Measurements from ENCODE around the gene AKT3.

Gene AKT3

GRCh38 chr1:243549791-243550190, 300.3 kb downstream of the AKT3 start:
- no peak overlapping the region for H3K4me3 ChIP-seq (ENCODE audit: low read depth, low read length)
- TF ChIP-seq CTCF (IDR thresholded peaks at IDR 0.05; ENCODE audit: control insufficient read depth, extremely low read depth, insufficient read depth), result no peak
- no peak for DNase-seq (ENCODE audit: low read depth)

- no peak for TF ChIP-seq CTCF (IDR thresholded peaks at IDR 0.05; ENCODE audit: control insufficient read depth, extremely low read depth, insufficient read depth)
- no peak for DNase-seq (ENCODE audit: low read depth)
- H3K4me3 ChIP-seq (ENCODE audit: low read depth, low read length), result no peak overlapping the region
Measured at GRCh38 chr1:243549108-243549507, 300.9 kb downstream of the AKT3 start.

DNA sequence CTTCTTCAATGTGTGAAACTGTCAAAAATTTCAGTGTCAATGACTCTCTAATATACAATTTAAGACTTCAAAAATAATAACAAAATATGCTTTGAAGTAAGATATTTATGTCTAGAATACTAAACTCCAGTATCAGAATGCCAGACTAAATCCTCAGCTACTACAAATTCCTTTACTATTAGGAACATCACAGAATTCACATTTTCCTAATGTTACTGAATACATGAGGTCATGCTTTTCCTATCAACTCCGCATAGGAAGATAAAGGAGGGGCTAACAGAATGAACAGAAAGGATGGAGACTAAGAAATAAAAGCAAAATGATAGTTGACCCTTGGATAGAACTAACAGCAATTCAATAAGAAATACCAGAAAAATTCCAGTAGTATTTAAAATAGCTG, 301.5 kb downstream of the AKT3 start:
- TF ChIP-seq CTCF (IDR thresholded peaks at IDR 0.05; ENCODE audit: control insufficient read depth, extremely low read depth, insufficient read depth), result no peak
- H3K4me3 ChIP-seq (ENCODE audit: low read depth, low read length), result no peak overlapping the region
- no peak for DNase-seq (ENCODE audit: low read depth)

DNA sequence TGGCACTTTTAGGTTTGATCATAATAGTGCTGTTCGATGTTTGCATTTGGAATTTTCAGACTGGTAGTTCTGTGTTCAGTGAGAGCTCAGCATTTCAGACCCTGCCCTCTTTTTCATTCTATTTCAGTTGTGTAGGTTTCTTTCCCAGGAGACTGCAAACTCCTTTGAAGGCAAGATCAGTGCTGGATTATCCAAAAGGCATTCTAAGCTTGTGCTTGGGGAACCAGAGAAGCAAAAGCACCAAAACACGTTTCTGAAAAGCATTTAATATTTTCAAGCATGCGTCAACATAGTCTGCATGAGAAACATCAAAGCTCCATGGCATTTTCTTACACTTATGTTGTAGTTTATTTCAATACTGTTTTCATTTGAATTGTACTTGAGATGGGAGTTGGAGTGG, 302.2 kb downstream of the AKT3 start:
- no peak for DNase-seq (ENCODE audit: low read depth)

GRCh38 chr1:243546457-243546856, 303.6 kb downstream of the AKT3 start:
- no peak for TF ChIP-seq CTCF (IDR thresholded peaks at IDR 0.05; ENCODE audit: control insufficient read depth, extremely low read depth, insufficient read depth)
- no peak for DNase-seq (ENCODE audit: low read depth)

More for the DNA sequence above, 302.2 kb downstream of the AKT3 start:
- TF ChIP-seq CTCF (IDR thresholded peaks at IDR 0.05; ENCODE audit: control insufficient read depth, extremely low read depth, insufficient read depth), result no peak
- H3K4me3 ChIP-seq (ENCODE audit: low read depth, low read length), result no peak overlapping the region

DNA sequence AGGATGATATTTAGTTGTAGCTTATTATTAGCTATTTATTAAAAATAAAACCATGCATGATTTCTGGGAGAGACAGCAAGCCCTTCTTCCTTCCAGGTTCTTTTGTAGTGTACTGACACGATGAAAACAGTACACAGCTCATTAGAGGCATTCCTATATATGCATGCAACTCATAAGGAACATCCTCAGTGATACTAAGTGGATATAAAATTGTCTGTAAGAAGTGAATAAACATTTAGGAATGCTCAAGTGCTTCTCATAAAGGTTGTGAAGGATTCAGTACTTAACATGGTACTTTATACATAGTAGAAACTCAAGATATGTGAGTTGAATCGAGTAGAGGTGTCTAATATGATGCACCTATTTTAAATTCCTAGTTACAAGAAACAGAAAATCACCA, 306.5 kb downstream of the AKT3 start:
- no peak overlapping the region for H3K4me3 ChIP-seq (ENCODE audit: low read depth, low read length)
- TF ChIP-seq CTCF (IDR thresholded peaks at IDR 0.05; ENCODE audit: control insufficient read depth, extremely low read depth, insufficient read depth), result no peak
- no peak for DNase-seq (ENCODE audit: low read depth)

More at GRCh38 chr1:243546457-243546856, 303.6 kb downstream of the AKT3 start:
- H3K4me3 ChIP-seq (ENCODE audit: low read depth, low read length), result no peak overlapping the region

GRCh38 chr1:243542739-243543415, 307.2 kb downstream of the AKT3 start:
- no peak overlapping the region for H3K4me3 ChIP-seq (ENCODE audit: low read depth, low read length)
- no peak for DNase-seq (ENCODE audit: low read depth)
- no peak for TF ChIP-seq CTCF (IDR thresholded peaks at IDR 0.05; ENCODE audit: control insufficient read depth, extremely low read depth, insufficient read depth)
